Activated effector memory CD4-positive, alpha-beta T cell treated with Interleukin-2 at 50 U/mL for 16 hours (primary cell): ENCODE measurements around the gene DAAM1.

ENCODE experiments used
- DNase-seq: peaks from one replicate; pipeline ENCODE4 v3.0.0-alpha.2; 2020

The DAAM1 gene

DNA sequence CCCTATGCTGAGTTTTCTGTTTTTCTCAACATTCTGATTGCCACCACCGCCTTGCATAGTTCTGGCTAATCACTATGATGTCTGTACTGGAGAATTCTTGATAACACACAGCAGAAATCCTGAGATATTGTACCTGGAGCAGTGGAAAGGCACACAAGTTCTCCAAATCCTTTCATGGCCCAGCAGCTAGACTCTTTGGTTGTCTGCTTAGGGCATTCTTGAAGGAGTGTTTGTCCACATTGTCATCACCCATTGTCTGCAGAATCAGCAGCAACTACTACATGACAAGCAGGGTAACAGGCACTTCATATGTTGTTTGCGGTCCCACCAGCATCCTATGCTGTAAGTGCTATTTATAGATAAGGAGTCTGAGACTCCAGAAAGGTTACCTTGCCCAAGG, 128.9 kb downstream of the DAAM1 start:
- no peak for DNase-seq

DNA sequence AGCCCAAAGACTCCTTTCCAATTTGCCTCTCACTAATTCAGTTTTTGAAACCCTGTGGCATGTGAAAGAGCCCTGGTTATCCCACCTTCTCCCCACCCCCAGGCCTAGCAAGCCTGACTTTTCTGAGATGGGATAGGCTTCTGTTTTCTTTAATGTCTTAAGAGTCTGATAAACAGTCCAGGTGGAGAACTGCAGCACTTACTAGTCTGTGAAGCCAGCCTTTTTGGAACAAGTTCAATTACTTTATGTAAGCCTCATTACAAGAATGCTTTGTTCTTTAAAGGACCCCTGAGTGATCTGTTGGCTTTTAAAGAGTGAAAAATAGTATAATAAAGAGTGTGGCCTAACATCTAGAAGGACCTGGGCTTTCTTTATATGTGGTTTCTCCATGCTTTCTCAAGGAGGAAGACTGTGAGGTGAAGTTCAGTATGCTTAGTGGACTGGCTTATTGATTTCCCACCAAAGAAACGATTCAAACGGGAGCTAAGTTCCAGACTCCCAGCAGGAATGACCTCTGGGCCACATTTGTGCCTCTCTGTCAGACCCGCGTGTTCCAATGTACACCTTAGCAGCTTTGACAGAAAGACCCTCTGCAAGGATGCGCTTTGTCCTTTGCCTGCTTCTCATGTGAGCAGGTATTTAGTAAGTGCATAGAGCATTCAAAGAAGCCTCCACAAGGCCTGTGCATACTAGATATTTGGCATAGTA, 129.5 kb downstream of the DAAM1 start:
- no peak for DNase-seq

DNA sequence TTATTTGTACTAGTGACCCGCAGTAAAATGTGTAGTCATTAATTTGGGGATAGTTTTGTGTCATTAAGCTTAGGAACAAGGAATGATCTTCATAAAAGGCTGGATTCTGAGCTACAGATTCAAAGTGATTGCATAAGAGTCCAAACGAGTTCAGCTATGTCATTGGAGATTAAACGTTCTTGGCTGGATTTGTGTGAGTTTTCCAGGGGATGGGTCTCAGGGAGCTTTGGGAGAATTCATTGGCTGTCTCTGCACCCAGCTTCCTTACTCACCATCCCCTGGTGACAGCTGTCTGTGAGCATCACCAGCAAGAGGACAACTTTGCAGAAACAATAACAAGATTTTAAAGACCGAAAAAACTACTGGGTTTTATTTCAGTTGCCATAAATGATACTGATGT, 130.4 kb downstream of the DAAM1 start:
- no peak for DNase-seq

DNA sequence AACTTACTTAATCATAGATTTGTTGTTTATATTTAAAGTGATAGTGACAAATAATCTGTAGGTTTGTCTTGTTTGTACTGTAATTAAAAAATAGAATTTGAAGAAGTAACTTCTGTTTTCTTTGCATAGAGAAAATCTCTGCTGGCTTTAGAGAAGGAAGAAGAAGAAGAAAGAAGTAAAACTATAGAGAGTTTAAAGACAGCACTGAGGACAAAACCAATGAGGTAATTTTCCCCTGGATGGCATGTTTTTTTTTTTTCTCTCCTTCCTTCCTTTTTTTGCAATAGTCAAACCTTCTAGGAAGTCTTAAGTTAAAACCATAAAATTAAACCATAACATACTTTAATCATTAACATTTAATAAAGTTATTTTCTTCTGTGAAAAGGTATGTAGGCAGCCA, 131.9 kb downstream of the DAAM1 start:
- DNase-seq: no peak

DNA sequence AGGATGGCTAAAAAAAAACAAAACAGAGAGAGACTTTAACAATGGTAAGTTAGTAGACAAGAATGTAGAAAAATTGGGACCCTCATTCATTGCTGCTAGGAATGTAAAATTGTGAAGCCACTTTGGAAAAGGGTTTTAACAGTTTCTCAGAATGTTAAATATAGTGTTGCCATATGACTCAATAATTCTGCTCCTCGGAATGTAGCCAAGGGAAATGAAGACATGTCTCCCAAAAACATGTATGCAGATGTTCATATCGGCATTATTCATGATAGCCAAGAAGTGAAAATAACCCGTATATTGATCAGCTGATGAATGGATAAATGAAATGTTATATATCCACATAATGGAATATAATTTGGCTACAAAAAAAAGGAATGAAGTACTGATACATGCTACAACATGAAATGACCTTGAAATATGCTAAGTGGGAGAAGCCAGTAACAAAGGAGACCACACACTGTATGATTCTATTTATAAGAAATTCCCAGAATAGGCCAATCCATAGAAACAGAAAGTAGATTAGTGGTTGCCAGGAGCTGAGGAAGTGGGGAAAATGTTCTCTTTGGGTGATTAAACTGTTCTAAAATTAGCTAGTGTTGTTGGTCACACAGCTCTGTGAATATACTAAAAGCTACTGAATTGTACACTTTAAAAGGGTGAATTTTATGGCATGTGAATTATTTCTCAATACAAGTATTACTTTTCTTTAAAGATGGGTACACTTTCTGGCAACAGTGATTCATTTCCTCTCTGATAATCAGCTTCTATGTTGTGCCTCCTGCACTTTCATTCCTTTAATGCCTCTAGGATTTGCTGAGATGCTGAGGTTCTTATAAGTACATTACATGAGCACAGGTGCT, 132.5 kb downstream of the DAAM1 start:
- no peak for DNase-seq

DNA sequence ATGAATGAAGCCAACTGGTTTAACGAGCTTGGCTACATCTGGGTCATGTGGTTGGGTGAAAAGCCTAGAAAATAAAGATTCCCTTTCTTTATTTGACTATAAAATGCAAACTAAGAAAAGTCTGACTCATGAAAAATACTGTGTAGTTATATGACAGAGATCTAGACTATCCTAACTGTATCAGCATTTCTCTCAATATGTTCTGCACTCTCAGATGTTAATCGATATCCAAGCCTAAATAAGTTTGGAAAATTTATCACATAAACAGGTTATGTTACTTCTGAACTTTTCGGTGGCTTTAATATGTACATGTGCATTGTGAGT, 133.1 kb downstream of the DAAM1 start:
- no peak for DNase-seq

DNA sequence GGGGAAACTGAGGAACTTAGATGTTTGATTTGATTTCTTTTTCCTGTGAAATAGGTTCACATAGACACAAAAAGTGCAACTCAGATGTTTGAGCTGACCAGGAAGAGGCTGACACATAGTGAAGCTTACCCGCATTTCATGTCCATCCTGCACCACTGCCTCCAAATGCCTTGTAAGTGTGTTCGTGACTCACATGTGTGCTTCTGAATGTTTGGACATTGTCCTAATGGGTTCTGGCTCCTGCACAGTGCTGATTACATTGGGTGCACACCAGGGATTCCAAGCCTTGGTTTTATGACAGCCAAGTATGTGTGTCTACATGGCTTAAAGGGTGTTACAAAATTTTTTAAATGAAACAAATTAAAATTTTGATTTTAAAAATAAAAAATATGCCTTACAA, 137.4 kb downstream of the DAAM1 start:
- no peak for DNase-seq

DNA sequence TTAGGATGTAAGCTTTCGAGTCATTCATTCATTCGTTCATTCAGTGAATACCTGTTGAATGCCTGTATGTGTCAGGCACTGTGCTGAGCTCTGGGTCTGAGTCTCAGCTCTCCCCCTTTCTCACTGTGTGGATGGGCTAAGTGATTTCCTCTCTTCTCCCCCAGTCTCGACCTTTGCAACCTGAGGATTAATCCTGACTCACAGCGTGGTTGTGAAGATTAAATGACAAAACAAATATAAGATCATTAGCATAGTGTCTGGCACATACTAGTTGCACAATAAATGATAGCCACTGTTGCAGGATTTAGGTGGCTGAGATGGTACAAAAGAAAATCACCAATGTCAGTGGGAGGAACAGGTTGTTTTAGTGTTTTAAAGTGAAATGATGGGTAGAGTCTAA, 140.0 kb downstream of the DAAM1 start:
- no peak for DNase-seq

DNA sequence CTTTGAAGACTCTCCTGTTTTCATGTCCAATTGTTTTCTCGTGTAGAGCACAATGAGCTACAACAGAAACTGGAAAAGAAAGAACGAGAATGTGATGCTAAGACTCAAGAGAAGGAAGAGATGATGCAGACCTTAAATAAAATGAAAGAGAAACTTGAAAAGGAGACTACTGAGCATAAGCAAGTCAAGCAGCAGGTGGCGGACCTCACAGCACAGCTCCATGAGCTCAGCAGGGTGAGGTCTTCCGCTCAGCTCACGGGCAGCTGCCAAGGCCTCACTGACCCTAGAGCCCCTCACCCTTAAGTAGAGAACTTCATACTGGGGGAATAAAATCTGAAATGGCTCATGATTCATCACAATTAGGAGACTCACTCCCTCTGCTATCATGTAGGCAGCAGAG, 142.0 kb downstream of the DAAM1 start:
- DNase-seq: no peak

DNA sequence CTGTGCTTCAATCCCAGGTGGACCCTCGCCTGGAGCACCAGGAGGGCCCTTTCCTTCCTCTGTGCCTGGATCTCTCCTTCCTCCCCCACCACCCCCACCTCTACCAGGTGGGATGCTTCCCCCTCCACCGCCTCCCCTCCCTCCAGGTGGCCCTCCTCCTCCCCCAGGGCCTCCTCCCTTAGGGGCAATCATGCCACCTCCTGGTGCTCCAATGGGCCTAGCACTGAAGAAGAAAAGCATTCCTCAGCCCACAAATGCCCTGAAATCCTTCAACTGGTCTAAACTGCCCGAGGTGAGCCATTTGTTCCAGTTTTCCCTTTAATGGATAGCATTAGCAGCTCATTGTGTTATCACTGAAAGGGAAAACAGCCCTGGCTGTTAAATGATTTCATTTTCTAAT, 142.8 kb downstream of the DAAM1 start:
- DNase-seq: no peak

DNA sequence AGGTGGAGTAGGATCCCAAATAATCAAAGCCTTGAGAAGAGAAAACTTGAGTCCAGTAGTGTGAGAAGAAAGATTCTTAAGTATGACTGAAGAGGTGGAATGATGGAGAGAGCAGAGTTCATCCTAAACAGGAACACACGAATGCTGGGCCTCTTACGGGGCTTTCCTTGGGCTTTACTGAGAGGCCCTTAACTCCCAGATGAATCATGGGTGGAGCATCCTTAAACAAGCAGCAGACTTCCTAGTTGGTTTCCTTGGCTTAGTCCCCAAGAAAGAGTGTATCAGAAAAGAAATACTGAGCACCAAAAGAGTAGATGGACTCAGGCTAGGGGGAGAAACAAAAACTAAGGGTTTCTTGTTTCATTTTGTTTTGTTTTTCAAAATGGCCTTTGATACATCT, 144.3 kb downstream of the DAAM1 start:
- DNase-seq: no peak

DNA sequence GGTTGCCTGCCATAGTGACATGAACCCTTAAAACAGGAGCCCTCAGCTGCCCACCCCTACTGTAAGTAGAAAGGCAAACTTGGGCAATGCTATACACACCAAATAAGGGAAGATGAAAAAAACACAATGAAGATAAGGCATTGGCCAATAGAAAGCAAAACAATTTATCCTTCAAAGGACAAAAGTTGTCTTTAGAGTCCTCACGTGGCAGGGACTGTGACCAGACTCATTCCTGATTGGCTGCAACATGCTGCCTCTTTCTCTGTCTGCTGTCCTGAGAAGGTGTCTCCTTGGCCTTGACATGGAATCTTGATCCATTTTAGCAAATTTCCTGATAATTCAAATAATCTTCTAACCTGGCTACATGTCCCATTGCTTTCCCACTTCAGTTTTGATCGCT, 144.8 kb downstream of the DAAM1 start:
- no peak for DNase-seq

DNA sequence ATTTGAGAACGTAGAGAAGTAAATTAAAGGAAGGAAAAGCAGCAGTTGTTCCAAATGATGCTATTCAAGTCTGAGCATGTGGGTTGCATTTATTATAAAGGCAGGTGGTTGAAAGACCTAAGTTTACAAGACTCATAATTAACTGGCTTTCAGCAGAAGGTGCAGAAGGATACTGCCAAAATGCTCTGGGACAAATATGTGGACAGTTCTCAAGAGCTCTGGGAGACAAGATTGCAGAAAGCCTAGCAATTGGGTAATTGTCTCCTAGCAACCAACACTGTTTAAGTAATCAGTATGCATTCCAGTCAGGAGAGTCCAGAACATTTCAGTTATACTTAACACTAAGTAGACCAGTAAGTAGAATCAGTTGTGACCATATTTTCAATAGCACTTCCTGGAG, 145.2 kb downstream of the DAAM1 start:
- DNase-seq: no peak

DNA sequence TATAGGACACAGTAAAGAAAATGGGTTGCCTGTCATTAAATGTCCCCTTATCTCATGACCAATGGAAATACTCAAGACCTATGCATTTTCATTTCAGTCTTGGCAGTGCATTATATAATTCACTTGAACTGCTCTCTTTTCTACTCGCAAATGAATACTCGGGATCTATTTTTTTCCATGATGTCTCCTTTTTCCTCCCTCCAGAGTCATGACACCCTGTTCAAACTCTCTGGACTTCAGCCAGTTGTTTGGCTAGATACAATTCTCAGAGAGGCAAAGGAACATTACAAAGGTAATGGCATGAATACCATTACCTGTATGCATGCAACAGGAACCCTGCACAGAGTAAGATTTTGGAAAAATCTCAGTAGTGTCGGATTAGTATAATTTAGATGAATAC, 145.8 kb downstream of the DAAM1 start:
- DNase-seq: no peak

DNA sequence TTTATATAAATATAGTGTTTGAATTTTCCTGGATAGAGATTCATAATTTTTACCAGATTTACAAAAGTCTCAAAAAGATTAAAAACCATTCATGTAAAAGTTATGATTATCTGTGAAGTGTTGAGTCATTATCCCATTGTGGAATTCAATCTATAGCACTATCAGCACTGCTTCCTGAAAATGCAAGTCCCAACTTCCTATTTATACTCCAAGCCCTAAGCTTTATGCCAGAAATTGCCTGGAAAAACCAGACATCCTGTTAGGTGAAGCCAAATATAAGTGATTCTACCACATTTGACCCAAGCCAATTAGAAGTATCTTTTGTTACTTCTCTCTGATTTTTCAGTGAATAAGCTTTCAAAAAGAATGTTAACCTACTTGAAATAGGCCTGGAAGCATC, 147.6 kb downstream of the DAAM1 start:
- no peak for DNase-seq

DNA sequence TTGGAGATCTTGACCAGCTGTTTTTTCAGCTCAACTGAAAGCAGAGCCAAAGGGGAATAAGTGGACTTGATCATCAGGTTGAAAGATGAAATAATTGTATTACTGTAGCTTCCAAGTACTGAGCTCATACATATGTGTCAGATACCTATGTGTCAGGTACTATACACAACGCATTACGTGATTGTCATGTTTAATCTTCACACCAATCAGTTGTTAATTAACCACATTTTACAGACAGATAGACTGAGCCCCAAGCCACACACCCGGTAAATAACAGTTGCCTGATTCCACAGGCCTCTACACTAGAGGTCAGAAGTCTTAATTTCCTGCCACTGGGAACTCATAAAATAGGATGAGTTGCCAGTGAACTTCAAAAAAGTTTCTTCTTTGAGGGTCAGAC, 148.2 kb downstream of the DAAM1 start:
- DNase-seq: no peak

DNA sequence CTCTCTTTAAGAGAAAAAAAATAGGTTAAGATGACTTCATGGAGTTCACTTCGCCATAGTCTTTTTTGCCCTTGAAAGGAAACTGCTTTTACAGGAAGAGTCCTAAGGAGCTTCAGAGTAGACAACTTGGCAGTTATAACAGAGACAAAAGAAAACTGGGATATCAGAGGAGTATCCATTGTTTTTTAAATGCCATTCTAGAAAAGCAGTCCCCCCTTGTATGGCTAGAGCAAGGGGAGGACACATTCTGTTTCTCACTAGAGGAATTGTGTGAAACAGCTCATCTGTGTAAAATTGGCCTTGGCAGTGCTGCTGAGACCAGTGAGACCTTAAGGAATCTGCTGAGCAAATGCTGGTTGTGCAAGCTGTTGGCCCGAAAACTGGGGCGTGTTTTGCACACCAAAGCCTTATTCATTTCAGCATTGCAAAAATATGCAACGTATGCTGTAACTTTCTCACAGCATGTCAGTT, 148.7 kb downstream of the DAAM1 start:
- no peak for DNase-seq

DNA sequence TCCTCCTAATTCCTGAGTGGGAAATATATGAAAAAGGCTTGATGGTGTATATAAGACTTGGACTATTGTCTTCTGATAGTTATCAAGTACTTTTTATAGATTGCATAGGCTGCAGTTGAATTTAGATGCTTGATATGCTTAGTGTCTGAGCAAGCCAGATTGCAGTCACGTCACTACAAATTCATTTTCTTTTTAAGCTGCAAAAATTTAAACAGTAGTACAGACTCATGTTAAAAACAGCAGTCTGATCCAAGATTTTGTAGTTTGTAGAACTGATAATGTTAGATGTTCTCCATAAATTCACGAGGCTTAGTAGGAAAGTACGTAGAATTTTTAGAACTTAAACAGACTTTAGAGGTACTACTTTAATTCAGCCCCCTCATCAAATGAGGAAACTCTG, 150.3 kb downstream of the DAAM1 start:
- no peak for DNase-seq

DNA sequence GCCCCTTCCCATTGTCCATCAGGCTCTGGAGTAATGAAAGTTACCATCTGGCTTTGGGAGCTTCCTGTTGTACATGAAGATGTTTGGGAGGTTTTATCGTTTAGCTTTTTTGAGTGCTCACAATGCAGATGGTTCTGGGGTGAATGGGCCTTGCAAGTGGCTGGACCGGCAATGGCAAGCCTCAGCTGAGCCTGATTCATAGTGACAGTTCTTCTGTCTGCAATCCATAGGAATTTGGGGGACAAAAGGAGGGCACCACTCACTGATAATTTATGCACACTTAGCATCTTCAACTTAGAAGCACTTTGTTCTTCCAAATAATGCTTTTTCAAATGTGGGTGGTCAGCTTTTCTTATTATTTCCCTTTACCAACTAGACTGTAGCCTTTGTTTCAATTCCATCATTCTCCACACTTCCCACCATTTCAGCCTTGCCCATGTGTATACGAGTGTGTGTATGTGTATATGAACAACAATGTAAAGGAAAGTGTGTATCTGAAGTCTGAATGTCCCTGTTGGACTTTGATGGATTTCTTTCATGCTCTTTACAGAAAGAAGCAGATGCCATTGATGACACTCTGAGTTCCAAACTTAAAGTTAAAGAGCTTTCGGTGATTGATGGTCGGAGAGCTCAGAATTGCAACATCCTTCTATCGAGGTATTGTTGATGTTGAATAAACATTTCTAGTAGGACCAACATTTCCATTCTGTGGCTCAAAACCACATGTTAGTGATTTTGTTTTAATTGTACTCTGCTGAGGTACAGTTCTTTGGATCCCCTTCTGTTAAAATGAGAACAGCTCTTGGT, 151.3 kb downstream of the DAAM1 start:
- DNase-seq: no peak

DNA sequence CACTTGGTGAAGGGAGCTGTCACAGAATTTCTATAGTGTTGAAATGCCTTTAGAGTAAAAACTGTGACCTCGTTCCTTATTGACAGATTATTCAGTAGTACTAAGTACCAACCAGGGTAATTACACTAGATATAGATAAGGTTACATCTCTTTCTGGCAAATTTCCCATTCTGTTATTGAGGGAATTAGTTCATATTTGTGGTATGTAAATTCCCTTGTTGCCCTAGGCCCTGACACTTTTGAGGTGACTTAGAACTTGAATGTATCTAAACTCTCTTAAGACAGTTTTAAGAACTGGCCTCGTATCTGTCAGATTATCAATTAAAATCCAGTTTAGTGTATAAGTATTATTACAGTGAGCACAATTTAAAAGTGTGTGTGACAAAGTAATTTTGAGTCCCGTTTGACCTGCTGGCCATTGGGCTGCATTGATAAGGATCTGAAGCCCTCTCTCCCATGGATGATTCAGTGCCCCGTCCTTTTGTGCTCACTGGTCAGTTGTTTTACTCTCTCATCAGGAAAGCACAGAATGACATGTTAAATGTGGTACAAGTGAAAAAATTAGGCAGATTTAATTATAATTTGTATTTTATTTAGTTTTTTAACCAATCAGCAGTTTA, 153.5 kb downstream of the DAAM1 start:
- no peak for DNase-seq

DNA sequence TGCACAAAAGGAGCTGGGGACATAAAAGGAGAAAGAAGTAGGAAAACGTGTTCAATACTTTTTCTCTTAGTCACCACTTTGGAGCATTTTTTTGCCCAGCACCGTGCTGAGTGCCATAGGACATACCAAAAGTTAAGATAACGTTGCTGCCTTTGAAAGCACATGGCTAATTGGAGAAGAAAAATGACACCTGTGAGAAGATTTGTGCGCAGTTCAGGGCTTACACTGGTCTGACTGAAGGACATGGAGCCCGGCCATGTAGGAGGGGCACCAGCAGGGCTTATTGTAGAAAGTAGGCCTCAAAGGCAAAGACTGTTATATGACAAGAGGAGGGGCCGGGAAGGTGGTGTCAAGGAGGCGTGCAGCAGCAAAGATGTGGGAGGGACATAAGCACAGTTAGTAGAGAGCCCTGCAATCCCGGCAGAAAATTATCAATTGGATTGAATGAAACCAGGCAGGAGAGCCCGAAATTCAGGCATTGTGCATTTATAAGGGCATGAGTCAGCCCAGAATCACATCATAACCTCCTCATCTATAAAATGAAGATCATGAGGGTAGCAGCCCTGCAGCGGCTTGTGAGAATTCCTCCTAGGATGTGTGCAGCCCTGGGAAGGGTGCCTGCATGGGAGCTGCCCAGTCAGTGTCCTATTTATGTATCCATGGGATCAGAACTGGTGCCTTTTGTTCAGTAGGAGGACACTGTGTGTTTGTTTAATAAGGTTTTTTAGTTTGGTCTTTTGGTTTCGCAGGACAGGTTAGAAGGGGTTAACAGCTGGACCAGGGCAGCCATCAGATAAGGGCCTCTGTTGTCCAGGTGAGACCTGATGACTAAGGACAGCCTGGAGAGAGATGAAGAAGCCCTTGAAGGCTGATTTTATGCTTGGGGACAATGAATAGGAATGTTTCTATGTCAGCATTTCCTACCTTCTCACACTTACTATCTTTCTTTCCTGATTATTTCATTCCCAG, 154.3 kb downstream of the DAAM1 start:
- DNase-seq: no peak

DNA sequence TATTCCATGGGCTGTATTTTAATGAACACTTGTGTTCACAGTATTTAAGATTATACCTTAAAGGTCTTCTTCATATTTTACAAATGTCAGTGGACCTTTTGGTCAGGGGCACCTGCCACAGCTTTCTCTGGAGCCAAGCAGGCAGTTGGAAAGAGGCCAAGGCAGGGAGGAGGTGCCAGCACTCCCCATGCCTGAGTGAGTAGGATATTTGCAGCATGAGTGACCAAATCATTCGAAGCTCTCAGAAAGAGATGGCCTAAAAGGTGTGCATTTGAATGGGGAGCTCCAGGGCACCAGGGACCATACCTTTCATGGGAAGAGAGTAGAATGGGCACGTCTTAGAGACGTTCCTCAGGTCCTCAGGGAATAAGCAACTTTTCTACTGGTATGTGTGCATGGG, 155.1 kb downstream of the DAAM1 start:
- DNase-seq: no peak
